ENCODE data around the gene PAPPA. TPM values are rescaled to one million over a fixed set of nuclear protein-coding genes. Genes with fewer than 3 reads are reported as not detected.

Gene PAPPA
- total RNA-seq, 1 experiment from 2014 or later = 0.17 TPM

GRCh38 chr9:116288658-116289057, 135.1 kb downstream of the PAPPA start:
- no peak overlapping the region; the same call in 1 of the 2 replicates for H3K14ac ChIP-seq (ENCODE audit: insufficient read depth, low read length)
- no peaks in the 10 kb centered on the region; a peak in 2 of 5 replicates for H3K9me3 Mint-ChIP-seq
- H2BK120ac ChIP-seq (ENCODE audit: low read depth, low read length, poor library complexity, severe bottlenecking) = no peak overlapping the region
- no peaks in the 10 kb centered on the region for H4K20me1 ChIP-seq (ENCODE audit: control insufficient read depth, insufficient read depth, insufficient read length)
- no peak overlapping the region for H3K27ac Mint-ChIP-seq
- H3K4me3 Mint-ChIP-seq = no peak overlapping the region
- no peak overlapping the region for H4K5ac ChIP-seq (ENCODE audit: insufficient read length, low read depth, low read length)
- H3K4me1 Mint-ChIP-seq = peaks cover 35 to 37% of the 10 kb centered on the region in 2 experiments
- H3K9me3 ChIP-seq (ENCODE audit: control insufficient read depth, low read depth, low read length) = no peaks in the 10 kb centered on the region
- DNase-seq = no peak
- peaks cover 63% of the 10 kb centered on the region for H3K27me3 Mint-ChIP-seq (ENCODE audit: low read depth)
- H3K4me2 ChIP-seq (ENCODE audit: insufficient read depth, insufficient read length, low read length) = no peak overlapping the region
- H3T11ph ChIP-seq (ENCODE audit: low read length) = no peak overlapping the region
- no peak overlapping the region for H3K18ac ChIP-seq (ENCODE audit: insufficient read length, low read depth, low read length)
- H3K4me1 ChIP-seq (ENCODE audit: insufficient read depth, low read length) = peaks cover 9% of the 10 kb centered on the region; the same call in 1 of the 2 replicates
- H2AFZ ChIP-seq (ENCODE audit: low read length) = no peak overlapping the region
- H2BK5ac ChIP-seq (ENCODE audit: insufficient read length, low read length) = no peak overlapping the region
- no peak overlapping the region for H2BK12ac ChIP-seq (ENCODE audit: insufficient read length, low read depth, low read length)
- no peaks in the 10 kb centered on the region for H3K79me1 ChIP-seq (ENCODE audit: insufficient read depth, low read depth, low read length, poor library complexity, severe bottlenecking)
- no peak for TF ChIP-seq CTCF (conservative IDR thresholded peaks at IDR 0.05)
- no peaks in the 10 kb centered on the region for H3K36me3 Mint-ChIP-seq (ENCODE audit: insufficient read depth in 1 of 3, low read depth in 3 of 3)
- no peak overlapping the region for H2BK20ac ChIP-seq (ENCODE audit: low read depth, low read length, poor library complexity, severe bottlenecking)
- H3K56ac ChIP-seq (ENCODE audit: insufficient read length, low read depth, low read length) = no peak overlapping the region
- WGBS (ENCODE audit: extremely low coverage, insufficient read length, low lambda C conversion rate) = no CpG with 5 or more reads among the region's 3 CpGs
- no peaks in the 10 kb centered on the region for H3K79me2 ChIP-seq (ENCODE audit: insufficient read depth, low read length)
- H3K9ac ChIP-seq (ENCODE audit: extremely low read depth, insufficient read length, low read length) = no peak overlapping the region
- no peak overlapping the region for H2AK5ac ChIP-seq (ENCODE audit: insufficient read length, low read length)
- H3K23me2 ChIP-seq (ENCODE audit: insufficient read length, low read depth, low read length, poor library complexity, severe bottlenecking) = peaks cover 4% of the 10 kb centered on the region
- H3K27ac ChIP-seq (ENCODE audit: insufficient read length, low read depth, low read length) = no peak overlapping the region
- no peak overlapping the region for H3K4ac ChIP-seq (ENCODE audit: low read depth, low read length)
- peaks cover 18% of the 10 kb centered on the region; the same call in 1 of the 2 replicates for H3K27me3 ChIP-seq (ENCODE audit: insufficient read depth, low read length)
- H4K91ac ChIP-seq (ENCODE audit: insufficient read length, low read depth, low read length) = no peak overlapping the region
- no peak overlapping the region for H2BK15ac ChIP-seq (ENCODE audit: low read depth, low read length)
- no peak overlapping the region for H3K23ac ChIP-seq (ENCODE audit: insufficient read length, low read depth, low read length)
- H4K8ac ChIP-seq (replicated peaks; ENCODE audit: insufficient read length, low read depth, low read length) = no peak overlapping the region

Data from H9 (cell line).